PC-3 (cell line): ENCODE data around the gene NSUN2. TPM values are rescaled to one million over a fixed set of nuclear protein-coding genes. Genes with fewer than 3 reads are reported as not detected.

Source experiments
- ATAC-seq: fragments of 200-7000 bp; cut with Tn5 transposase; 2 replicates; pipeline ENCODE4 v1.9.1; 2020; ENCODE audit warnings: mild to moderate bottlenecking, moderate library complexity
- BruUV-seq: library from RNA; stranded (reverse); fragments of 400-500 nt; replicated peaks from 2 replicates; lab custom pipeline; 2021; lab: Mats Ljungman, UMichigan
- CTCF ChIA-PET: fragments of 300-600 bp; sonication (Branson Sonifier 250); formaldehyde crosslinking; loops from one replicate; lab custom pipeline; 2022; ENCODE audit warnings: antibody characterized with exemption; lab: Charles Lee
- POLR2A ChIA-PET: fragments of 300-600 bp; sonication (Branson Sonifier 250); formaldehyde crosslinking; loops from one replicate; lab custom pipeline; 2022; ENCODE audit warnings: antibody characterized with exemption; ENCODE audit not compliant: unreplicated experiment; lab: Charles Lee
- DNase-seq: peaks from one replicate; pipeline ENCODE4 v3.0.0-alpha.2; 2015
- H2AFZ ChIP-seq: fragments of 300-600 bp; sonication (generic); 2 replicates; pipeline ENCODE4 v1.6.0; 2016; ENCODE audit warnings: antibody characterized with exemption, low read length
- H3F3A ChIP-seq: fragments of 300-600 bp; sonication (generic); one replicate; pipeline ENCODE4 v1.6.0; 2017; ENCODE audit warnings: antibody characterized with exemption, low read length, control low read depth, mild to moderate bottlenecking; ENCODE audit not compliant: unreplicated experiment
- H3K27ac ChIP-seq: fragments of 300-600 bp; sonication (generic); 2 replicates; pipeline ENCODE4 v1.5.1; 2016; ENCODE audit warnings: mild to moderate bottlenecking, low read length
- H3K27me3 ChIP-seq: fragments of 300-600 bp; sonication (generic); 2 replicates; pipeline ENCODE4 v1.6.1; 2016; ENCODE audit warnings: low read length, mixed read lengths
- H3K36me3 ChIP-seq: fragments of 300-600 bp; sonication (generic); 2 replicates; pipeline ENCODE4 v1.6.1; 2016; ENCODE audit warnings: low read depth, mixed run types, low read length, mixed read lengths
- H3K4me1 ChIP-seq: fragments of 300-600 bp; sonication (generic); 2 replicates; pipeline ENCODE4 v1.5.1; 2016; ENCODE audit warnings: low read length; ENCODE audit not compliant: insufficient read depth
- H3K4me2 ChIP-seq: fragments of 300-600 bp; sonication (generic); 2 replicates; pipeline ENCODE4 v1.6.0; 2016; ENCODE audit warnings: low read length
- H3K4me3 ChIP-seq: fragments of 300-600 bp; sonication (generic); 2 replicates; pipeline ENCODE4 v1.5.1; 2016; ENCODE audit warnings: mild to moderate bottlenecking, low read length, mixed read lengths
- H3K79me2 ChIP-seq: fragments of 300-600 bp; sonication (generic); 2 replicates; pipeline ENCODE4 v1.6.1; 2017; ENCODE audit warnings: low read length, mixed read lengths
- H3K9ac ChIP-seq: fragments of 300-600 bp; sonication (generic); 2 replicates; pipeline ENCODE4 v1.6.0; 2016; ENCODE audit warnings: mild to moderate bottlenecking, low read length
- H3K9me2 ChIP-seq: fragments of 300-600 bp; sonication (generic); replicated peaks from 2 replicates; pipeline ENCODE4 v1.6.1; 2016; ENCODE audit warnings: mixed run types, low read length, mixed read lengths
- H3K9me3 ChIP-seq: fragments of 300-600 bp; sonication (generic); 2 replicates; pipeline ENCODE4 v1.6.1; 2016; ENCODE audit warnings: low read length, mixed read lengths
- H4K20me1 ChIP-seq: fragments of 300-600 bp; sonication (generic); 2 replicates; pipeline ENCODE4 v1.6.1; 2016; ENCODE audit warnings: low read length, mixed read lengths
- EZH2 ChIP-seq: fragments of 300-600 bp; sonication (generic); IDR thresholded peaks from one replicate; pipeline ENCODE4 v1.6.1; 2017; ENCODE audit warnings: antibody characterized with exemption, mild to moderate bottlenecking, low read length; ENCODE audit not compliant: unreplicated experiment
- EZH2phosphoT487 ChIP-seq: fragments of 300-600 bp; sonication (generic); IDR thresholded peaks from 2 replicates; pipeline ENCODE4 v1.6.1; 2018; ENCODE audit warnings: mild to moderate bottlenecking, antibody characterized with exemption, low read length, borderline replicate concordance
- intact Hi-C: fragments of 100-400 bp; cut with micrococcal nuclease; formaldehyde crosslinking; loops from 2 replicates; pipeline ENCODE4 v1.9.0; 2023
- total RNA-seq: library from RNA; depleted of rRNA; stranded (reverse); fragments of >200 nt; gene quantifications from 2 replicates; pipeline ENCODE4 v1.2.3, GENCODE V29; 2014
- TF ChIP-seq, protein P1 (sequence below): fragments of 300-600 bp; sonication (generic); conservative IDR thresholded peaks from 2 replicates; pipeline ENCODE4 v1.5.1; 2017; ENCODE audit warnings: antibody characterized with exemption, low read depth, mild to moderate bottlenecking, low read length

NSUN2 gene
- total RNA-seq, 1 experiment from 2014 or later: 351 TPM

DNA sequence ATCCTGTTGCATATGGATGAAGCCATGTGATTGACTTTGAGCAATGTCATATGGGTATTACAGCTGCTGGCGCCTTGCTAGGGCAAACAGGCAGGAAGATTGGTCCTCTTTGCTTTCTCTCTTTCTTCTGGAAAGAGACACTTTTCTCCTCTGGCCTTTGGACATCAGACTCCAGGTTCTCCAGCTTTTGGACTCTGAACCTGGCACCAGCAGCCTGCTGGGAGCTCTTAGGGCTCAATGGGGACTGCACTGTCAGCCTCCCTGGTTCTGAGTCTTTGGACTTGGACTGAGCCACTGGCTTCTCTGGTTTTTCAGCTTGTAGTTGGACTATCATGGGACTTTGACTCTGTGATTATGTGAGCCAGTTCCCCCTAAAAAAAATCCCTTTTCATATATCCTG, 45.5 kb upstream of the NSUN2 start:
- Histone ChIP-seq H3K9ac (no peak overlapping the region), H2AFZ (no peak overlapping the region), H3K27me3 (peaks cover 4% of the 10 kb centered on the region; the same call in 1 of the 2 replicates), H3K4me3 (no peak overlapping the region), H3K36me3 (no peaks in the 10 kb centered on the region), H3F3A (no peaks in the 10 kb centered on the region), H3K9me2 (no peaks in the 10 kb centered on the region), H3K27ac (no peak overlapping the region), H3K79me2 (no peaks in the 10 kb centered on the region), H4K20me1 (no peaks in the 10 kb centered on the region), H3K9me3 (no peaks in the 10 kb centered on the region), H3K4me2 (no peak overlapping the region), H3K4me1 (no peaks in the 10 kb centered on the region)
- DNase-seq (no peak), ATAC-seq (no peak)
- TF ChIP-seq EZH2: no peak
- TF ChIP-seq, protein P1, sequence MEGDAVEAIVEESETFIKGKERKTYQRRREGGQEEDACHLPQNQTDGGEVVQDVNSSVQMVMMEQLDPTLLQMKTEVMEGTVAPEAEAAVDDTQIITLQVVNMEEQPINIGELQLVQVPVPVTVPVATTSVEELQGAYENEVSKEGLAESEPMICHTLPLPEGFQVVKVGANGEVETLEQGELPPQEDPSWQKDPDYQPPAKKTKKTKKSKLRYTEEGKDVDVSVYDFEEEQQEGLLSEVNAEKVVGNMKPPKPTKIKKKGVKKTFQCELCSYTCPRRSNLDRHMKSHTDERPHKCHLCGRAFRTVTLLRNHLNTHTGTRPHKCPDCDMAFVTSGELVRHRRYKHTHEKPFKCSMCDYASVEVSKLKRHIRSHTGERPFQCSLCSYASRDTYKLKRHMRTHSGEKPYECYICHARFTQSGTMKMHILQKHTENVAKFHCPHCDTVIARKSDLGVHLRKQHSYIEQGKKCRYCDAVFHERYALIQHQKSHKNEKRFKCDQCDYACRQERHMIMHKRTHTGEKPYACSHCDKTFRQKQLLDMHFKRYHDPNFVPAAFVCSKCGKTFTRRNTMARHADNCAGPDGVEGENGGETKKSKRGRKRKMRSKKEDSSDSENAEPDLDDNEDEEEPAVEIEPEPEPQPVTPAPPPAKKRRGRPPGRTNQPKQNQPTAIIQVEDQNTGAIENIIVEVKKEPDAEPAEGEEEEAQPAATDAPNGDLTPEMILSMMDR: no peak
- TF ChIP-seq EZH2phosphoT487: no peak
- POLR2A ChIA-PET: no interaction called here
- BruUV-seq: no TSS peak
- intact Hi-C loops: no loop called here
- CTCF ChIA-PET: no interaction called here

DNA sequence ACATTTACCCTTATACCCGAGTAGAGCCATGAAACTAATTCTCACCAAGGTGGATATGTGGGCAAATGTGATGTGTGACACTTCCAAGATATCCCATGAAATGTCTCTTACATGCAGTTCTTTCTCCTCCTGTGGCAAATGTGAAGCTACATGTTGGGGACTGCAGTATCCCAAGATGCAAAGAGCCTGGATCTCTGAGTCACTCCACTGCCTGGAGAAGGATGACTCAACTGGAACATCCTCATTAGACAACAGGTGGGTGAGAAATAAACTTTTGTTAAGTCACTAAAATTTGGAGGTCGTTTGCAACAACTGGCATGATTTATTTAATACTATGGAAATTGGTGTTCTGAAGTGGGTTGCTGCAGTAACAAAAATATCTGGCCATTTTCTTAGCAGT, 43.9 kb upstream of the NSUN2 start:
- H3K9me2 ChIP-seq: no peaks in the 10 kb centered on the region
- H4K20me1 ChIP-seq: no peaks in the 10 kb centered on the region
- POLR2A ChIA-PET: no interaction called here
- H3K79me2 ChIP-seq: no peaks in the 10 kb centered on the region
- ATAC-seq (peak; percentile 59; the same call in 1 of the 2 replicates), DNase-seq (peak; percentile 76)
- H3K4me2 ChIP-seq: no peak overlapping the region
- no peak overlapping the region for H2AFZ ChIP-seq
- no peaks in the 10 kb centered on the region for H3K36me3 ChIP-seq
- intact Hi-C loops: no loop called here
- BruUV-seq: no TSS peak
- H3K27ac ChIP-seq: no peak overlapping the region
- H3F3A ChIP-seq: no peaks in the 10 kb centered on the region
- H3K9ac ChIP-seq: no peak overlapping the region
- CTCF ChIA-PET: no interaction called here
- no peak overlapping the region for H3K4me3 ChIP-seq
- no peaks in the 10 kb centered on the region for H3K27me3 ChIP-seq
- H3K9me3 ChIP-seq: no peaks in the 10 kb centered on the region
- TF ChIP-seq EZH2phosphoT487 (no peak), EZH2 (no peak)
- no peaks in the 10 kb centered on the region for H3K4me1 ChIP-seq

DNA sequence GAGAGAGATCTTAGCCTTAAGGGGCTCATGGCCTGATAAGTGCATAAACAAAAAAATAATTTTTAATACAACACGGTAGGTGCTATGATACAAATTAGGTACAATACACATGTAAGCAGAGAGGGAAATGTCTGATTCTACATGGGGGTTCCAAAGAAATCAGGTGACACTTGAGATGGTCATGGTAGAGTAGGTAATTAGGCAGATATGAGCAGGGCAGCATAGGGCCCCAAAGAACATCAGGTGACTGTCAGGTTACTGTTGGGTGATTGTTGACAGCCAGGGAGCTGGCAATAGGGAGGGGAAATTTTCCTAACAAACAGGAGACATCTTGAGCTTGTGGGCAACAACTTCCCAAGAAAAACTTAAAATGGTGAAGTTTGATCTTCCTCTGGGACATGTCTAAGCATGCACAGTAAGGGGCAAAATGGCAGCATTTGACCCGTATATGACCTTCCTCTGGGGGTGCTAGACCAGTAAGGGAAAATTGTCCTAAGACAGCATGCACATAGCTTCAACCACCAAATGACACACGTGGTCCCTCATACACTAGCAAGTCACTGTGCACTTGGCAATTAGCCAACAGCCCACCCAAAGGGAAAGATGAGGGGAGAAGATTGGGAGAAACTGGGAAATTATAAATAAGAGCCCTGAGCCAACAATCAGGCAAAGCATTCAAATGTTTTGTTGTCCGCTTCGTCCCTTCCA, 43.1 kb upstream of the NSUN2 start:
- Histone ChIP-seq H3K4me3 (no peak overlapping the region), H3F3A (no peaks in the 10 kb centered on the region), H3K27ac (no peak overlapping the region), H2AFZ (no peak overlapping the region), H3K27me3 (no peaks in the 10 kb centered on the region), H3K79me2 (no peaks in the 10 kb centered on the region), H3K36me3 (no peaks in the 10 kb centered on the region), H3K9ac (no peak overlapping the region), H3K9me2 (no peaks in the 10 kb centered on the region), H3K4me1 (no peaks in the 10 kb centered on the region), H3K4me2 (no peak overlapping the region), H4K20me1 (no peaks in the 10 kb centered on the region), H3K9me3 (no peaks in the 10 kb centered on the region)
- ChIA-PET POLR2A (no interaction called here), CTCF (no interaction called here)
- BruUV-seq: no TSS peak
- ATAC-seq: no peak
- TF ChIP-seq, protein P1: peak; percentile 12; the same call in 1 of the 2 replicates
- no peak for TF ChIP-seq EZH2phosphoT487
- DNase-seq: no peak
- intact Hi-C loops: no loop called here
